DMS153 treated with DMSO at 0.1 percent for 48 hours (cell line): ENCODE measurements around the gene HTR6.

Source experiments
- DNase-seq: peaks from one replicate; lab custom pipeline; 2025; ENCODE audit not compliant: unreplicated experiment; lab: John Stamatoyannopoulos, UW

Gene HTR6

GRCh38 chr1:19685994-19686393, 21.3 kb downstream of the HTR6 start:
- DNase-seq = no peak

- DNase-seq = no peak
These were observed 22.7 kb downstream of the HTR6 start for GRCh38 chr1:19687414-19687813.

GRCh38 chr1:19688041-19688842, 23.6 kb downstream of the HTR6 start:
- no peak for DNase-seq

GRCh38 chr1:19689085-19689757, 24.5 kb downstream of the HTR6 start:
- DNase-seq = no peak

GRCh38 chr1:19689856-19690255, 25.2 kb downstream of the HTR6 start:
- no peak for DNase-seq

GRCh38 chr1:19690342-19690741, 25.7 kb downstream of the HTR6 start:
- no peak for DNase-seq

- DNase-seq = no peak
These were observed 29.6 kb downstream of the HTR6 start for GRCh38 chr1:19694298-19694697.

- no peak for DNase-seq
These were observed 31.1 kb downstream of the HTR6 start for GRCh38 chr1:19695772-19696171.

GRCh38 chr1:19696820-19697219, 32.1 kb downstream of the HTR6 start:
- no peak for DNase-seq

- no peak for DNase-seq
These were observed 33.5 kb downstream of the HTR6 start for GRCh38 chr1:19698181-19698580.

GRCh38 chr1:19700079-19700777, 35.6 kb downstream of the HTR6 start:
- no peak for DNase-seq

- DNase-seq = no peak
These were observed 38.6 kb downstream of the HTR6 start for GRCh38 chr1:19703280-19703679.

- DNase-seq = peak; percentile 45
These were observed 39.8 kb downstream of the HTR6 start for GRCh38 chr1:19704247-19705113.

GRCh38 chr1:19705464-19705863, 40.8 kb downstream of the HTR6 start:
- DNase-seq = no peak

GRCh38 chr1:19706136-19706535, 41.5 kb downstream of the HTR6 start:
- no peak for DNase-seq

- DNase-seq = no peak
These were observed 44.0 kb downstream of the HTR6 start for GRCh38 chr1:19708567-19709110.

- DNase-seq = no peak
These were observed 44.7 kb downstream of the HTR6 start for GRCh38 chr1:19709260-19709793.

GRCh38 chr1:19710825-19711611, 46.3 kb downstream of the HTR6 start:
- DNase-seq = no peak

- no peak for DNase-seq
These were observed 48.3 kb downstream of the HTR6 start for GRCh38 chr1:19712928-19713327.
